Stimulated activated CD8-positive, alpha-beta memory T cell treated with anti-CD3 and anti-CD28 coated beads, Interleukin-15, amount 100 ng/mL, for 48 hours (primary cell): ENCODE data around the gene GRIK4.

Source experiments
- DNase-seq, 2 donors: peaks; one replicate each; pipeline ENCODE4 v3.0.0-alpha.2; 2020; ENCODE audit warnings: low read depth in 2 of 2

The GRIK4 gene

DNA sequence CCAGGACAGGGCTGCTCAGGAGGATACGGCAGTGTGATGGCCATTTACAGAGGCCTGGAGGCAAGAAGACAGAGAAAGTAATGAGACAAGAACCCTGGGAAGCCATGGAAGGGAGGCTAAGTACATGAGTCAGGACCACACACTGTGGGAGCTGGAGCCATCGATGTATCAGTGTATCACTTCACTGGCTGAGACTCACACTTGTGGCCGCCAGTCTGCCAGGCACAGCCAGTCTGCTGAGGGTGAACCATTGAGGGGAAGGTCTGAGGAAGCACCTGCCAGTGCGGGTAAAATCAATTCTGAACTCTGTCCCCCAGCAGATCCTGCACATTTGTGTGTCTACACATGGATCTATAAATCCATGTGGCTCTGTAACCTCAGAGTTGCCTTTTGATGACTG is 195.6 kb downstream of the GRIK4 start:
- no peak for DNase-seq

DNA sequence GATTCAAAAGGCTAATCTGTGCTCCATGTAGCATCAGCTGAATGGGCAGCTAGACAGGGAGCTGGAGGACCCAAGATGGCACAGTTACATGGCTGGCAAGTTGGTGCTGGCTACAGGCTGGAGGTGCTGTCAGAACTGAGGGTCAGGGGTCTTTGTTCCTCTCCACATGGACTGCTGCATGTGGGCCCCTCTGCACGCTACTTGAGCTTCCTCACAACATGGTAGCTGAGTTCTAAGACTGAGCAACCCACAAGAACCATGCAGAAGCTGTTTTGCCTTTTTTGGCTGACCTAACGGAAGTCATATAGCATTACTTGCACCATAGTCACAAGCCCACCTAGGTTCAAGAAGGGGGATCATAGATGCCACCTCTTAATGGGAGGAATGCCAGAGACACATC is 196.1 kb downstream of the GRIK4 start:
- DNase-seq: no peak

DNA sequence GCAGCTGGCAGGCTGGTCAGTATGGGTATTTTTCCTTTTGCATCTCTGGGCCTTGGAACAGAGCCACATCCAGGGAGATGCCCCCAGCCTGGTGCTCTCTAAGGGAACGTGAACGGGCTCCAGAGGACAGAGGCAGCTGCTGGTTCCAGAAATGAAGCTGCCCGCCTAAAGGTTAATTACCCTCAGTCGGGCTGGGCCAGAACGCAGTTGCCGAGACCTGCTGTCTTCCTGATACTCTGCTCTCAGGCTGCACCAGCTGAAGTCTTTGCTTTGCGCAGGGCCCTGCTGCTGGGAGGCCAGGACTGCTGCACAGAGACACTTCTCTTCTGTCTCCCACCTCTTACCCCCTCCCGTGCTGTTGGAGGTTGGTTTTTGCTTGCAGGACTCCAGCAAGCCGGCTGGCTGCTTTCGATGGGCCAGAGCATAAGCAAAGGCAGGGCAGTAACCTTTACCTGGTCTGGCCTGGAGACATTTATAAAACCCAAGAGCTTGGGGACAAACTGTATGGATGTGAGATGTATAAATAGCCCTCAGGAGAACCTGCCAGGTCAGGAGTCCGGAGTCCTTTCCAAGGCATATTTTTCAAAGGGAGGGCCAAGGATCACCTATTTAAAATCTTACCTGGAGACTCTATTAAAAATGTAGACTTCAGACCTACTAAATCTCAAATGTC is 197.1 kb downstream of the GRIK4 start:
- DNase-seq: no peak

DNA sequence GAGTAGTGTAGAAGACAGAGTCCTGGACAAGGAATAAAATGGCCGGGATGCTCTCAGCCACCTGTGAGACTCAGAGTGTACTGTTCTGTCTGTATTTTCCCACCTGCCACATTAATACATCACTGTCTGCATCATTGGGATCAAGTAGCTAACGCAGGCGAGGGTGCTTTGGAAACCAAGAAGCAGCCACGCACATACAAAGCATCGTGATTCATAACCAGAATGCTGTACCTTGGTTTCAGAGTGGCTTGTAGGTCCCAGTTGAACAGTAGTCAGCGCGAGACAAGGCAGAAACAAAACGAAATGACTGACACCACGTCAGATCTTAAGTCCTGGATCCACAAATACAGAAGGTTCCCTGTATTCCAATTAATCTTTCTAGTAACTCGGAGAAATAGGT is 198.3 kb downstream of the GRIK4 start:
- no peak for DNase-seq

DNA sequence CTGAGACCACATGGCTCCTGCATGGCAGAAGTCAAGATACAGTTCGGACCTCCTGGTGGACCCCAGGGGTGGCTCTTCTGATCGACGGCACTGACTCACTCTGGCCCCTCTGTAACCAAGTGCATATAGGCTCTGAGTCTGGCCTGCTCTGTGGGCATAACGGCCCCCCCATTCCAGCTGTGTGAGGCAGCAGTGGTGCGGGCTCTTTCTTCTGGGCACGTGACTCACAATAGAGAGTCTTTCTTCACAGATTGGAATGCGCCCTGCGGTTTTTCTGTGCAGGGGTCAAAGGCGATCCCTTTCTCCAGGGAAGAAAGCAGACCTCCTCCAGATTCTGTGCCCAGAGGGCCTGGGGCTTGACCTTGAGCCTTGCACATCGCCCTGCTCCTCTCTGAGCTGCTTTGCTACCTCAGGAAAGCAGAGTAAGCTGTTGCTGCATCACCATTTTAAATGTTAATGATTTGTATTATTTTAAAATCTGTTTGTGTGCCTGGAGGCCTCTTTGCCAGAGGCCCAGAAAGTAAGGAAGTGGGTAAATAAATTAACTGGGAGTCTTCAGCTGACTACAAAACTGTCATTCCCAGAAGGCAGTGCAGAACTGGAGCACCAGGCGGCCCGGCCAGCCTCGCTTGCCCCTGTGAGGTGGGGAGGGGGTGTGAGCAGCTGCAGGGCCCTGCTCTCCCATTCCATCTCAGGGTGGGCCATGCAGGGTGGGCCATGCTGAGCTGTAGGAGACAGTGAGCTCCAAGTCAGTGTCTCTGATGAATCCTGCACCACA is 199.0 kb downstream of the GRIK4 start:
- no peak for DNase-seq

DNA sequence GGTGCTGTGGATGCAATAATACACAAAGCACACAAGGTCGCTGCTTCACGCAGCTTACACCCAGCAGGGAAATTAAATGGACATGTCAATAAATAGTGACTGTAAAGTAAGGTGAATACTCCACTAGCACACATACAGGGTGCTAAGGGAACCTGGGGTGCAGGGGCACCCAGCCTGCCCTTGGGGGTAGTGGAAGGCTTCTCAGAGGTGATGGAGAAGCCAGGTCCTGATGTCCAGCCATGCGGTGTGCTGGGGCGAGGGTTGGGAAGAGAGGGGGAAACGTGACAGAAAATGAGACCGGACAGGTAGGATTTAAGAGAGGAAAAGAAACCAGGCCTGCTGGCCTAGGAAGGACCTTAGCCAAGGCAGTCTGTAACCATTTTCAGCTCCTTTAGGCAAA is 200.5 kb downstream of the GRIK4 start:
- DNase-seq: no peak

DNA sequence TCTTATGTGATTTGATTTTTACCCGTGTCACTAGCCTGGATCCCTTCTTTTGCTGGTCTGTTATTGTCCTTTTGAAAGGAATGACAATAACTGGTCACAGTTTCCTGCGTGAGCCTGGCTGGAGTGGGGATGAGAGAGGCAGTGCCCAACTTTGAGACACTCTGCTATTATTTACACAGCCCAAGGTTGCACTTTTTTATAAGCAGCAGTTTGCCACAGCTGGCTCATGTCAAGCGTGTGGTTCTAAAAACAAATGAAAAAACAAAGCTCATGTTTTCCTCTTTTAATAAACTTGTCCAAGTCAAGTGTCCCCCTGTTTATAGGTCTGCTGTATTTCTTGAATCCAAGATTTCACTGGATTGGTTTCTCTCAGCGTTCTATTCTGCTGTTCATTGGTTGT is 201.3 kb downstream of the GRIK4 start:
- DNase-seq: no peak

DNA sequence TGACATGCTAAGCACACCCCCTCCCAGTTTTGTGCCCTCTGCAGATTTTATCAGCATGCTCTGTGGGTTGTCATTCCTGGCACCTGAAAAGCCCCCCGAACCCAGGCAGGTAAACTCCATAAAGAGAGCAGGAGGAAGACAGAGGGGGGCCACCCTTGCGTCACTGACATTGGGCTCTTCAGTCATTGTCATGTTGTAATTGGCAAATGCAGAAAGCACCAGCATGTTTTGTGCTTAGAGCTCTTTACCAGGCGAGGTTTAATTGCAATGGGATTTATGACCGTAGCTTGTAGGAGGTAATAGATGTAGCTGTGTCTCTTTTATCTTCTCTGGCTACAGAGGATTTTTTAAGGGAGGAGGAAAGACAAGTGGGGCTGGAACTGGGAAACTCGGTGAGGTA is 201.7 kb downstream of the GRIK4 start:
- DNase-seq: no peak

DNA sequence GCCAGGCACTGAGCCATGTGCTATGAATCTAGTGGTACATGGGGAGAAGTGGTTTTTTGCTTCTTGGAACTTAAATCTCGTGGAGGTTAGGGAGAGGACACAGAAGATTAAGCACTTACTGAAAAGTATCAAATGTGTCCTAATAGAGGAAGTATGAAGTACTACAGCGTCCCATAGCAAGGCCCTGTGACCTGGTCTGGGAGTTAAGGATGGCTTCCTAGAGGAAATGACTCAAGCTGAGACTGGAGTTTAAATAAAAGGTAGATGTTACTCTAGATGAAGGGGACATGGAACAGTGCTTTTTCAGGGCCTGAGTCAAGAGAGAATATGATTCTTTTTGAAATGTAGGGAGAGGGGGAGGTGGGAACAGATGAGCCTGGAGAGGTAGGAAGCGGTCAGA is 202.9 kb downstream of the GRIK4 start:
- DNase-seq: no peak

DNA sequence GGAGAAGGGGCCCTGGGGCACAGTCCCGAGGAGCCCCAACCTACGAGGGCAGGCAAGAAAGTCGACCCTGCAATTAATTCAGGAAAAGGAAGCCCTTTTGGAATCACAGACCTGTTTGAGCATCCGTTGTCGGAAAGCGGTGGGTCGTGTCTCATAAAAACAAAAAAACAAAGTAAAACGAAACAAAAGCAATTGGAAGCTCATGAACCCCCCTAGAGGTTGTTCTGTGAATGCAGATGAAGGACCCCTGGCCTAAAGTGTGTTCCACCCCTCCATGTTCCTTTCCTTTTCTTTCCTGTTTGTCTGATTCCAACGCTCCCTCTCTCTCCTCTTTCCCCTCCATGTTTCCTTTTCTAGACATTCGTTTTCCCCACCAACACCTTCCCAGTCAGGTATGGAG is 203.7 kb downstream of the GRIK4 start:
- no peak for DNase-seq

DNA sequence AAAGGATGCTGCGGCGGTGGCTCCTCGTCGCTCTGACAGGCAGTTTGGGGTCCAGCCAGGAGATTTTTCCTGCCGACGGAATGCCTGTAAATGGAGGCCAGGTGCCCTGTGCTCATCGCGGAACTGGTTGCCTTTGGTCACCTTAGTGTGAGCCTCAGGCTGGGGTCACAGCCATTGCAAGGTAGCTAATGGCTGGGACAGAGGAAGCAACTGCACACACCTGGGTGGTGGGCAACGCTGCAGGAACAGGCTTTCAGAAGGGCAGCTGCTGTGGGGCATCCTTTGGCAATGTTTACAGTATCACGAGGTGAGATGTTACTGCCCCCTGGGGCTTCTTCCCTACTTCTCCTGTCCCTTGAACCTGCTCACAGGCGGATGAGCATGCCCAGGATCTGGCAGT is 205.5 kb downstream of the GRIK4 start:
- DNase-seq: no peak

DNA sequence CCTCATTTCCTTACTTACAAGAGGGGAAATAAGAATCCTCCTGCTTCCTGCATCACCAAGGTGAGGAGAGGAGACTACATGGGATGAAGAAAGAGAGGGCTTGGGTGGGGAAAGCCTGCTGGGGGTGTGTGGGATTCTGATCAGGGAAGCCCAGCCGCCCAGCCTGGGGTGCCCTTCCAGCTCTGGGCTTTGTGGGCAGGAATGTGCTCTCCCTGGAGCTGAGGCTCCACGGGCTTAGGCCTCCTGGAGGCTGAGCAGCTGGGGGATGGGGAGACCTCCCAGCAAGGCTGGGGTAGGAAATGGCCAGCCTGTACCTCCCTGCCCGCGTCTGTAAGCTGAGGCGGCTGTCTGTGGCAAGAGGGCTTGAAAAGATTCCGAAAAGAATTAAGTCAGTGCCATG is 206.1 kb downstream of the GRIK4 start:
- no peak for DNase-seq

DNA sequence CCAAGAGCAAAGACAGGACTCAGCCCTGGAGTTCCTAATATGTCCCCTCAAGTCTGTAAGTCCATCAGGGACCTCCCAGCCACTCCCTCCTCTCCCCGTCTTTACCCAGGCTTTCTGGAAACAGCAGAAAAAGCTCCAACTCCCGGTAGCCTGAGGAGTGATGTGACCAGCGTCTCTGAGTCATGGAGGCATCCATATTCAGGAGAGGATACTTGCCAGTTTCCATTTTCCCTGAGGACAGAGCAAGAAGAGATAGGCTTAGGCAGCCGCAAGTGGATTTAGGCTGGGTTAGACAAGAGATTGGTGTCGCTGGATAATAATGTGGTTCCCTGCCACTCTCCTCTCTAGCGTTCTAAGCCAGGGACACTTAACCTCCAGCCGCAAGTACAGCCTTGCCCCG is 206.6 kb downstream of the GRIK4 start:
- DNase-seq: no peak

DNA sequence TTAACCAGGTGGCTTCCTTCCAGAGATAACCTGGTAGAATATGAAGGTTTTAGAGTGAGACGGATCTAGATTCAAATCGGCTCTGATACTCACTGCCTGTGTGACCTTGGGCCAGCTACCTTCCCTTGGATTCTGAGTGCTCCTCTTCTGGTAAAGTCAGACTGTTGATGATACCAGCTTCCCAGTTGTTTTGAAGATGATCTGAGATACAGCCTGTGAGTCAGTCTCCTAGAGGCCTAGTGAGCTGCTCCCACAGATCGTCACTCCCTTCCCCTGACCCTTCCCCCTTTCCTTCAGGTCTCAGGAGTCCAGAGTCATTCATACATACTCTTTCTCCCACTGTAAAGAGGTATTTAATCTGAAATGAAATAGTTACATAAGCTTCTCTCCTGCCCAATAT is 207.8 kb downstream of the GRIK4 start:
- no peak for DNase-seq

DNA sequence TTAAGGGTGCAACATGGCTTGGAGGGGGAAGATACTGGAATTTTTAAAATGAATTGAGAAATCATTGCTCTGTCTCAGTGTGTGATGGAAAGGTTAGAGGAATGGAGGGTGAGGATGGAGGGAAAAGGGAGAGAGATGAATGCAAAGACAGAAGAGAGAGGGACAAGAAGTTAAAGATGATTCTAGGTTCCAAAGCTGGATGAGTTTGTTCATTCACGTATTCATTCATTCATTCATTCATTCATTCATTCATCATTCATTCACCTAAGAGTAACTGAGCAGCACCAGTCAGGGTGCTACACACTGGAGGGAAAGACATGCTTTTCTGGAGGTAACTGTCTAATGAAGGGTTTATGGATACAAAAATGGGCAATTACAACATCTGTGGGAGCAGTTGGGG is 209.2 kb downstream of the GRIK4 start:
- no peak for DNase-seq

DNA sequence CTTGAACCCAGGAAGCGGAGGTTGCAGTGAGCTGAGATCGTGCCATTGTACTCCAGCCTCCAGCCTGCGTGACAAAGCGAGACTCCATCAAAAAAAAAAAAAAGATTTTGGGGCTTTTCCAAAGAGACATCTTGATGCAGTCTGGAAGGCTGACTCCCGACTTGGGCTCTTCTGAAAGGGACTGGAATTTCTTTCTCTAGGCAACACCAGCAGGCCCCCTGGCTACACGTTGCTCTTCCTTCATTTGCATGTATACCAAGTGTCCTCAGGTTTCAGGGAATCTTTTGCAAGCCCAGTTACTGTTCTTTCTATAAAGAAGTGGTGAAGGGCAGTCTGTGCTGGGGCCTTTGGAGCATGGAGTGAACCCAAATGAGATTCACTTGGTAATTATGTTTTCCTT is 211.0 kb downstream of the GRIK4 start:
- DNase-seq: no peak

DNA sequence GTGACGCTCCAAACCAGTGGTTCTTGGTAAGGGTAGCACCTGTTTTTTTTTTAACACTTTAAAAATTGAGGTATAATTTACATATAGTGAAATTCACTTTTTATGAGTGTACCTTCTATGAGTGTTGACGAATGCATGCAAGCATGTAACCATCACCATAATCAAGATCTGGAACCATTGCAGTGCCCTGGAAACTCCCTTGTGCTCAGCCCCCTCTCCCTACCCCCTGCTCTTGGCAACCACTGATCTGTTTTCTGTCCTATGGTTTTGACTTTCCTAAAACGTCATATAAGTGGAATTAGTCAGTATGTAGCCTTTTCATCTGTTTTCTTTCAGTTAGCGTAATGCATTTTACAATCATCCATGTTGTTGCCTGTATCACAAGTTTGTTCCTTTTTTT is 212.2 kb downstream of the GRIK4 start:
- DNase-seq: no peak

DNA sequence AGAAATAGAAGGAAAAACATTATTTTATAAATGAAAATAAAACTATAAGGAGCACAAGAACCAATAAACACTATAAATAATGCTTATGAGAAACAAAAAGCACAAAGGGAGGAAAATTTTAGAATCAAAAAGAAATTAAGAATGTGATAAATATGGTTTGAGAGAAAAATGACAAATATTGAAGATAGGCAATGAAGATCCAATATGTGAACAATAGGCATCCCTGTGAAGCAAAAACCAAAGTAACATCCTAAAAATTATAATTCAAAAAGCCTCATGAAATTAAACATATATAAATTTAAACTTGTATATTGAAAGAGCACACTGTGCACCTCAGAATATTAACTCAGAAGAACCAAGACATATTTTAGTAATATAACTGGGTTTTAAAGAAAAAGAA is 216.2 kb downstream of the GRIK4 start:
- DNase-seq: no peak

DNA sequence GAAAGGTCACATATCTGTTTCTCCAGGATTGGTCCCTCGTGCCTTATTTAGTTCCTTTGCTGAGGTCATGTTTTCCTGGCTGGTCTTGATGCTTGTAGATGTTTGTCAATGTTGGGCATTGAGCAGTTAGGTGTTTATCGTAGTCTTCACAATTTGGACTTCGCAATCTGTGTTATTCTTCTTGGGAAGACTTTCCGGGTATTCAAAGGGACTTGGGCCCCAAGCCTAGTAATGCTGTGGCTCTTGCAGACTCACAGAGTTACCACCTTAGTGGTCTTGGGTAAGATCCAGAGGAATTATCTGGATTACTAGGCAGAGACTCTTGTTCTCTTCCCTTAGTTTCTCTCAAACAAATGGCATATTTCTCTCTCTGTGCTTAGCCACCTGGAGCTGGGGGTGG is 223.5 kb downstream of the GRIK4 start:
- DNase-seq: no peak

DNA sequence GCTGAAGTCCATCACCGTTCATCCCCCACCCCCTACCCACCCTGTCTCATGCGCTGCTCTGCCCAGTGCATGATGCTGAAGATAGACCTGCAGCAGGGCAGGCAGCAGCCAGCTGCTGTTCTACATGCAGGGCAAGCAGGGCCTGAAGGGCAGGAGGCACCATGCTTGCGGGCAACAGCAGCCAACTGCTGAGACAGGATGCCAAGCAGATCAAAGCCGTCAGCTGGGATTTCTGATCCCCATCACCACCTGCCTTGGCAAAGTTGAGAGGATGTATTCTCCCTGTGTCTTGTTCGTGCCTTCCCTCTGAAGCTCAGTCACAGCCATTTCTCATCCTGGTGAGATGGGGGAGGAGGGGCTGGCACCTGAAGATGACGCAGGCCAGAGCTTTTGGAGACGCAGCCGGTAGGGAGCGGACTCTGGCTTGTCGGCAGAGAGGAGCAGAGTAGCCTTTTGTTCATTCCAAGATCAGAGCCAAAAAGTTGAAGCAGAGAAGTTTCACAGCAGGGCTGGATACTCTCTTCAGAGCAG is 227.0 kb downstream of the GRIK4 start:
- DNase-seq: no peak

DNA sequence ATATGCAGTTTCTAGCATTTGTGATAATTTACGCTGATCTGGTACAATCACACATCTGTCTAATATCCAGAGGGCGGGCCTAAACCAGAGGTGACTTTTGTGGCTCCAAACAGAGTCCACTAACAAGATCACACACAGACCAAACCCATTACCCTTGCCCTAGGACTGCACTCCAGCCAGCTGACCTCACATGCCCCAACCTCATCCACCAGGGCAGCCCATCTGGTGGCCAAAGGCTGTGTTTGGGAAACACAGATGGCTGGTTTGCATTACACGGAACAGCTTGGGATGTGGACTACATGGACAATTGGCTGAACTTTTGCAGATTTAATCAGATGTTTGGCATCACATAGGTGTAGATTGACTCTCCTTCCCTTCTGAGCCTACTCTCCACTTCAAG is 228.2 kb downstream of the GRIK4 start:
- no peak for DNase-seq

DNA sequence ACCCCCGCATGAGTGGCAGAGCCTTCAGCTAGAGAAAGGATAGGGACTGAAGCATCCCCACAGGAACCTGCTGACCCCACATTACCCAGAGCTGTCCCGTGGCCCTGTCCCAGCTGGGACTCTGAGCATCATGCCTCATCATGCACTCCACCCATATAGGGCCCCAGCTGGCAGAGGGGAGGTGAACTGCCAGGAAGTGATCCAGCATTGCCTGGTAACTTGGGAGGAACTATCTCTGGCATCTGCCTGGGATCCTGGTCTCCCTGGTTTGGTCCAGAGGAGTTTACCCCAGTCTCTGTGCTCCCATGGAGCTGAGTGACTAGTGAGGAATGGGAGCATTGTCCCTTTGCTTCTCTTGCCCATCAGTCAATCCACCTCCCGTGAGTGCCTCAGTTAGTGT is 228.8 kb downstream of the GRIK4 start:
- no peak for DNase-seq
